H7 (cell line): ENCODE results near the gene NOX3. TPM values are rescaled to one million over a fixed set of nuclear protein-coding genes. Genes with fewer than 3 reads are reported as not detected.
"Not testable (repeated sequence)": the region's sequence is repeated elsewhere in the genome, so short reads cannot be mapped to it uniquely, and the experiment has no call there.

ENCODE experiments used
- DNase-seq: peaks from one replicate; pipeline ENCODE4 v3.0.0; 2012
- H3K27me3 ChIP-seq: 2 replicates; pipeline ENCODE4 v1.6.0; 2011; ENCODE audit warnings: mild to moderate bottlenecking, low read length; ENCODE audit not compliant: control insufficient read depth, insufficient read depth
- H3K36me3 ChIP-seq: replicated peaks from 2 replicates; pipeline ENCODE4 v1.5.1; 2011; ENCODE audit warnings: low read length; ENCODE audit not compliant: control insufficient read depth, insufficient read depth
- H3K4me3 ChIP-seq: 2 replicates; pipeline ENCODE4 v1.5.1; 2011; ENCODE audit warnings: low read depth, mild to moderate bottlenecking, control low read depth, low read length, moderate library complexity; ENCODE audit not compliant: insufficient read depth
- total RNA-seq: library from RNA; depleted of rRNA; stranded (reverse); fragments of >200 nt; shearing (Covaris generic); gene quantifications from 2 replicates; pipeline ENCODE4 v1.2.3, GENCODE V29; 2014

The NOX3 gene
- total RNA-seq, 1 experiment from 2014 or later = not detected

- no peak overlapping the region for H3K4me3 ChIP-seq
- DNase-seq = peak; percentile 20
- H3K36me3 ChIP-seq = no peaks in the 10 kb centered on the region
- H3K27me3 ChIP-seq = no peaks in the 10 kb centered on the region
Measured at GRCh38 chr6:155366325-155366724, 89.3 kb downstream of the NOX3 start.

- no peak for DNase-seq
- H3K27me3 ChIP-seq = no peaks in the 10 kb centered on the region
- no peak overlapping the region for H3K4me3 ChIP-seq
- H3K36me3 ChIP-seq = no peaks in the 10 kb centered on the region
Measured at GRCh38 chr6:155364844-155365437, 90.7 kb downstream of the NOX3 start.

- not testable (repeated sequence) for H3K36me3 ChIP-seq, H3K27me3 ChIP-seq, DNase-seq, H3K4me3 ChIP-seq
Measured at GRCh38 chr6:155364021-155364420, 91.6 kb downstream of the NOX3 start.

- not testable (repeated sequence) for H3K4me3 ChIP-seq, H3K36me3 ChIP-seq, H3K27me3 ChIP-seq, DNase-seq
Measured at GRCh38 chr6:155362968-155363632, 92.5 kb downstream of the NOX3 start.

- no peak overlapping the region for H3K4me3 ChIP-seq
Measured at GRCh38 chr6:155354167-155354566, 101.5 kb downstream of the NOX3 start.

GRCh38 chr6:155352811-155353210 lies 102.8 kb downstream of the NOX3 start:
- DNase-seq = no peak
- H3K4me3 ChIP-seq = no peak overlapping the region
- no peaks in the 10 kb centered on the region for H3K27me3 ChIP-seq
- no peaks in the 10 kb centered on the region for H3K36me3 ChIP-seq

More at GRCh38 chr6:155354167-155354566, 101.5 kb downstream of the NOX3 start:
- Histone ChIP-seq H3K27me3 (no peaks in the 10 kb centered on the region), H3K36me3 (no peaks in the 10 kb centered on the region)
- DNase-seq = no peak

- no peak for DNase-seq
- no peaks in the 10 kb centered on the region for H3K27me3 ChIP-seq
- no peak overlapping the region for H3K4me3 ChIP-seq
- no peaks in the 10 kb centered on the region for H3K36me3 ChIP-seq
Measured at GRCh38 chr6:155352130-155352420, 103.6 kb downstream of the NOX3 start.

- H3K27me3 ChIP-seq = no peaks in the 10 kb centered on the region
- no peaks in the 10 kb centered on the region for H3K36me3 ChIP-seq
- DNase-seq = no peak
- no peak overlapping the region for H3K4me3 ChIP-seq
Measured at GRCh38 chr6:155351273-155352129, 104.1 kb downstream of the NOX3 start.

GRCh38 chr6:155349956-155350355 lies 105.7 kb downstream of the NOX3 start:
- H3K4me3 ChIP-seq = no peak overlapping the region
- DNase-seq = no peak
- H3K36me3 ChIP-seq = no peaks in the 10 kb centered on the region
- no peaks in the 10 kb centered on the region for H3K27me3 ChIP-seq

- DNase-seq = no peak
- H3K27me3 ChIP-seq = no peaks in the 10 kb centered on the region
- no peaks in the 10 kb centered on the region for H3K36me3 ChIP-seq
- H3K4me3 ChIP-seq = no peak overlapping the region
Measured at GRCh38 chr6:155349129-155349528, 106.5 kb downstream of the NOX3 start.

GRCh38 chr6:155347800-155348199 lies 107.8 kb downstream of the NOX3 start:
- DNase-seq = no peak
- Histone ChIP-seq H3K27me3 (no peaks in the 10 kb centered on the region), H3K4me3 (no peak overlapping the region), H3K36me3 (no peaks in the 10 kb centered on the region)

- no peak overlapping the region for H3K4me3 ChIP-seq
- H3K27me3 ChIP-seq = no peaks in the 10 kb centered on the region
- no peak for DNase-seq
- H3K36me3 ChIP-seq = no peaks in the 10 kb centered on the region
Measured at GRCh38 chr6:155346957-155347356, 108.7 kb downstream of the NOX3 start.
